ENCODE measurements around the gene LATS2. TPM values are rescaled to one million over a fixed set of nuclear protein-coding genes. Genes with fewer than 3 reads are reported as not detected.

LATS2 gene
- total RNA-seq, 2 experiments from 2014 or later = 6.2 to 6.5 TPM

DNA sequence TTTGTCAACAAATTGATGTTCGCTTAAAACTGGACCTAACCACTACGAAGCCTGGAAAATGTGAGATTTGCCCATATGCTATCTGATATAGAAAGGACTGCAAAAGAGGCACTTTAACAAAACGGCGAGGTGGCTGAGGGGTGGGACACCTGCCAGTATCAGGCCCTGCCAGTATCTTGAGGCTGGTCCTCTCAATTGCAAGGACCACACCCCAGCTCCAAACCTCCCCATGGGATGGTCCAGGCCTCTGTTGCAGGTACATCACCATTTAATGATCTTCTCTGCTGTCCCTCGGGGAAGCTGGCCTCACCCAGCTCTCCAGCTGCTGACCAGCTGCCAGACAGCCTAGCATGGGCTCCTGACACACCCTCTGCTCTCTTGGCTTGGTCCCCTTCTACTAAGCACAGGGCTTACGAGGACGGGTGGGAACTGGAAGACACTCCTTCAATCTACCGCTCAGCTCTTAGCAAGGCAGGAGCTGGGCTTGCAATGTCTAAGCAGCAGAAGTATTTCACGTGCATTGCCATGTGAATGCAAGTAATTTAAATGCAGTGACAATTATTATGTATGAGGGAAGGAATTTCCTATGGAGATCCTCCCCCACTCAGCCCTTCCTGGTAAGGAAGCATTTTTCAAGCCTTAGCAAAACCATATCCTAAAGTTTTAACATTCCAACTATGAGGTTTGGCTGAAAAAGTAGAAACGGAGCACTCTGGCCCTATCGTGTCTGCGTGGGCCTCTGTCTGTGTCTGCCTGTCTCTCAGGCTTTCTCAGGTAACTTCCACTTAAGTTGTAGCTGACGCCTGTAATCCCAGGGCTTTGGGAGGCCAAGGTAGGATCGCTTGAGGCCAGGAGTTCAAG, 63.9 kb downstream of the LATS2 start:
- no peak for ATAC-seq (ENCODE audit: poor library complexity)
- peaks cover 4% of the 10 kb centered on the region for H3K4me1 Mint-ChIP-seq (ENCODE audit: low read depth)
- H3K9me3 ChIP-seq (ENCODE audit: control insufficient read depth in 1 of 2, insufficient read depth in 1 of 2, low read length in 2 of 2) = peaks cover 0 to 5% of the 10 kb centered on the region in 2 experiments
- ChIA-PET CTCF (no interaction called here), POLR2A (no interaction called here)
- DNase-seq = no peak
- H3K27me3 Mint-ChIP-seq = no peaks in the 10 kb centered on the region
- no peak overlapping the region for H3K27ac ChIP-seq (ENCODE audit: low read depth in 1 of 2, low read length in 2 of 2)
- H3K36me3 ChIP-seq (ENCODE audit: insufficient read depth, low read length) = no peaks in the 10 kb centered on the region
- intact Hi-C loops (cut with DNase I, micrococcal nuclease) = no loop called here
- H3K4me3 Mint-ChIP-seq = no peak overlapping the region
- no peaks in the 10 kb centered on the region for H3K9me3 Mint-ChIP-seq
- H3K36me3 Mint-ChIP-seq (ENCODE audit: low read depth) = no peaks in the 10 kb centered on the region
- TF ChIP-seq, protein P1, sequence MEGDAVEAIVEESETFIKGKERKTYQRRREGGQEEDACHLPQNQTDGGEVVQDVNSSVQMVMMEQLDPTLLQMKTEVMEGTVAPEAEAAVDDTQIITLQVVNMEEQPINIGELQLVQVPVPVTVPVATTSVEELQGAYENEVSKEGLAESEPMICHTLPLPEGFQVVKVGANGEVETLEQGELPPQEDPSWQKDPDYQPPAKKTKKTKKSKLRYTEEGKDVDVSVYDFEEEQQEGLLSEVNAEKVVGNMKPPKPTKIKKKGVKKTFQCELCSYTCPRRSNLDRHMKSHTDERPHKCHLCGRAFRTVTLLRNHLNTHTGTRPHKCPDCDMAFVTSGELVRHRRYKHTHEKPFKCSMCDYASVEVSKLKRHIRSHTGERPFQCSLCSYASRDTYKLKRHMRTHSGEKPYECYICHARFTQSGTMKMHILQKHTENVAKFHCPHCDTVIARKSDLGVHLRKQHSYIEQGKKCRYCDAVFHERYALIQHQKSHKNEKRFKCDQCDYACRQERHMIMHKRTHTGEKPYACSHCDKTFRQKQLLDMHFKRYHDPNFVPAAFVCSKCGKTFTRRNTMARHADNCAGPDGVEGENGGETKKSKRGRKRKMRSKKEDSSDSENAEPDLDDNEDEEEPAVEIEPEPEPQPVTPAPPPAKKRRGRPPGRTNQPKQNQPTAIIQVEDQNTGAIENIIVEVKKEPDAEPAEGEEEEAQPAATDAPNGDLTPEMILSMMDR (IDR thresholded peaks at IDR 0.05) = no peak
- no peak overlapping the region for H3K27ac Mint-ChIP-seq
- H3K4me1 ChIP-seq (ENCODE audit: insufficient read depth, low read length) = no peaks in the 10 kb centered on the region
- H3K27me3 ChIP-seq (ENCODE audit: control insufficient read depth in 1 of 2, insufficient read depth in 2 of 2, low read length in 2 of 2) = no peaks in the 10 kb centered on the region
- no peak overlapping the region for H3K4me3 ChIP-seq (ENCODE audit: low read length)

DNA sequence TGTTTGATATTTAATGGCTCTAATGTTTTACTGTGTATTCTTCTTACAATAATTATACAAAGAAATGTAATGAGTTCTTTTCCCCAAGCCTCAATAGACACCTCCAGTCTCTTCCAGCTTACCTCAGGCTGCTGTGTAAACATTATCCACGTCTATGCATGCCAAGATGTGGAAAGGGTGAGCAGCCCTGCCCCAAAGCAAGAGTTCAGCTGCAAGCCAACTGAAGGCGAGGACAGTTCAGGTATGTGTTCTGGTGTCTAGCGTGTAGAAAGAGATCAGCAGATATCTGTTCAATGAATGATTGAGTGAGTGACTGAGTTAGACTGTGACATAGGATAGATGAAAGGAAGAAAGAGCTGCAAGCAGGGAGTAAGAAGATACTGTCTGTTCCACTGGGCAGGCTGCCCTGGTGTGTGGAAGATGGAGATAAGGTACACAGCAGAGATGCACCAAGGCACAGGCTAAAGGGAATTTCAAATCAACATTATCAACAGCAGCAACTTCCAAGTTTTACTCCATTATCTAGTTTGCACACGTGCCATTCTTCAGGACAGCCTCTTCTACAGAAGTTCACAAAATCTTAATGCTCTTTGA, 66.0 kb downstream of the LATS2 start:
- Mint-ChIP-seq H3K27ac (no peak overlapping the region), H3K4me1 (ENCODE audit: low read depth) (peaks cover 4% of the 10 kb centered on the region), H3K9me3 (no peaks in the 10 kb centered on the region), H3K36me3 (ENCODE audit: low read depth) (no peaks in the 10 kb centered on the region), H3K4me3 (no peak overlapping the region), H3K27me3 (no peaks in the 10 kb centered on the region)
- intact Hi-C loops (cut with DNase I, micrococcal nuclease) = no loop called here
- Histone ChIP-seq H3K27ac (ENCODE audit: low read depth in 1 of 2, low read length in 2 of 2) (no peak overlapping the region), H3K36me3 (ENCODE audit: insufficient read depth, low read length) (no peaks in the 10 kb centered on the region), H3K27me3 (ENCODE audit: control insufficient read depth in 1 of 2, insufficient read depth in 2 of 2, low read length in 2 of 2) (no peaks in the 10 kb centered on the region), H3K4me1 (ENCODE audit: insufficient read depth, low read length) (no peaks in the 10 kb centered on the region), H3K4me3 (ENCODE audit: low read length) (no peak overlapping the region), H3K9me3 (ENCODE audit: control insufficient read depth in 1 of 2, insufficient read depth in 1 of 2, low read length in 2 of 2) (no peaks in the 10 kb centered on the region)
- TF ChIP-seq, protein P1 (IDR thresholded peaks at IDR 0.05) = no peak
- POLR2A ChIA-PET = no interaction called here
- ATAC-seq (ENCODE audit: poor library complexity) = no peak
- CTCF ChIA-PET = interaction anchor here (0.6 kb wide), 1 partner anchor 24 kb away, joined by 3 read pairs; no protein-coding TSS in a partner anchor
- DNase-seq = no peak

DNA sequence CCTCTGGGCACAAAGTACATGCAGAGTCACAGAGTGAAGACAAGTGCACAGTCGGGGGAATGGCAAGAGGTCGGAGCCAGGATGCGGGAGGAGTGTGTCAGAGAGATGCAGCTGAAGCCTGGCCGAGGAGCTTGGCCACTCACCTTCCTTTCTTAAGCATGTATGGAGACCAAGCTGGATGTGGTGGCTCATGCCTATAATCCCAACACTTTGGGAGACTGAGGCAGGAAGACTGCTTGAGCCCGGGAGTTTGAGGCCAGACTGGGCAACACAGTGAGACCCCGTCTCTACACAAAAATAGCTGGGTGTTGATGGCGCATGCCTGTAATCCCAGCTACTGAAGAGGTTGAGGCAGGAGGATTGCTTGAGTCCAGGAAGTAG, 67.0 kb downstream of the LATS2 start:
- DNase-seq = no peak
- no peak for ATAC-seq (ENCODE audit: poor library complexity)
- Mint-ChIP-seq H3K36me3 (ENCODE audit: low read depth) (no peaks in the 10 kb centered on the region), H3K9me3 (no peaks in the 10 kb centered on the region), H3K27ac (no peak overlapping the region), H3K4me1 (ENCODE audit: low read depth) (peaks cover 4% of the 10 kb centered on the region), H3K4me3 (no peak overlapping the region), H3K27me3 (no peaks in the 10 kb centered on the region)
- TF ChIP-seq, protein P1 (IDR thresholded peaks at IDR 0.05) = no peak
- Histone ChIP-seq H3K4me1 (ENCODE audit: insufficient read depth, low read length) (no peaks in the 10 kb centered on the region), H3K4me3 (ENCODE audit: low read length) (no peak overlapping the region), H3K27ac (ENCODE audit: low read depth in 1 of 2, low read length in 2 of 2) (no peak overlapping the region), H3K9me3 (ENCODE audit: control insufficient read depth in 1 of 2, insufficient read depth in 1 of 2, low read length in 2 of 2) (peaks cover 0 to under 1% of the 10 kb centered on the region in 2 experiments), H3K27me3 (ENCODE audit: control insufficient read depth in 1 of 2, insufficient read depth in 2 of 2, low read length in 2 of 2) (no peaks in the 10 kb centered on the region), H3K36me3 (ENCODE audit: insufficient read depth, low read length) (no peaks in the 10 kb centered on the region)
- intact Hi-C loops (cut with DNase I, micrococcal nuclease) = no loop called here
- POLR2A ChIA-PET = no interaction called here
- CTCF ChIA-PET = no interaction called here
